Neuronal stem cell (in vitro differentiated cells): ENCODE data around the gene FHIT.

ENCODE experiments used
- DNase-seq: peaks from one replicate; pipeline ENCODE4 v3.0.0-alpha.2; 2013; ENCODE audit warnings: low spot score
- H2AFZ ChIP-seq: one replicate; pipeline ENCODE4 v1.6.1; 2013; ENCODE audit warnings: mild to moderate bottlenecking, low read length, inconsistent platforms
- H2AK5ac ChIP-seq: 2 replicates; pipeline ENCODE4 v1.6.1; 2013; ENCODE audit warnings: low read depth, mild to moderate bottlenecking, inconsistent platforms, low read length, moderate library complexity, mixed read lengths
- H2BK120ac ChIP-seq: 2 replicates; pipeline ENCODE4 v1.6.1; 2013; ENCODE audit warnings: low read depth, mild to moderate bottlenecking, inconsistent platforms, low read length, moderate library complexity, mixed read lengths
- H2BK12ac ChIP-seq: one replicate; pipeline ENCODE4 v1.6.1; 2013; ENCODE audit warnings: low read length, inconsistent platforms
- H2BK15ac ChIP-seq: 2 replicates; pipeline ENCODE4 v1.6.1; 2013; ENCODE audit warnings: mild to moderate bottlenecking, low read length, inconsistent platforms, mixed read lengths
- H2BK5ac ChIP-seq: one replicate; pipeline ENCODE4 v1.6.1; 2013; ENCODE audit warnings: inconsistent platforms, mild to moderate bottlenecking, low read length, moderate library complexity
- H3K14ac ChIP-seq: one replicate; pipeline ENCODE4 v1.6.1; 2013; ENCODE audit warnings: low read length, inconsistent platforms
- H3K18ac ChIP-seq: 2 replicates; pipeline ENCODE4 v1.6.1; 2013; ENCODE audit warnings: low read length, inconsistent platforms
- H3K23ac ChIP-seq: 2 replicates; pipeline ENCODE4 v1.6.1; 2013; ENCODE audit warnings: low read depth, mild to moderate bottlenecking, mixed read lengths, low read length, inconsistent platforms; ENCODE audit not compliant: poor library complexity
- H3K27ac ChIP-seq: replicated peaks from 3 replicates; pipeline ENCODE4 v1.5.1; 2013; ENCODE audit warnings: low read length, inconsistent platforms
- H3K27me3 ChIP-seq, 3 experiments: 2 replicates each; pipeline ENCODE4 v1.6.1; 2013; ENCODE audit warnings: low read length in 3 of 3, mild to moderate bottlenecking in 2 of 3, inconsistent platforms in 1 of 3, low read depth in 1 of 3, mixed read lengths in 1 of 3, moderate library complexity in 1 of 3; ENCODE audit not compliant: control insufficient read depth in 3 of 3, insufficient read depth in 3 of 3
- H3K36me3 ChIP-seq, 2 donors: replicated peaks in 1 of 2; 2 replicates each; pipeline ENCODE4 v1.6.1; 2013; ENCODE audit warnings: low read length in 2 of 2; ENCODE audit not compliant: control insufficient read depth in 2 of 2, insufficient read depth in 2 of 2
- H3K4ac ChIP-seq: 2 replicates; pipeline ENCODE4 v1.6.1; 2013; ENCODE audit warnings: inconsistent platforms, mild to moderate bottlenecking, low read length, moderate library complexity
- H3K4me1 ChIP-seq, 2 donors: 1 replicate in 1 of 2; 2 replicates in 1 of 2; pipeline ENCODE4 v1.6.1; 2013; ENCODE audit warnings: low read length in 2 of 2, low read depth in 1 of 2; ENCODE audit not compliant: control insufficient read depth in 2 of 2, insufficient read depth in 1 of 2
- H3K4me2 ChIP-seq: one replicate; pipeline ENCODE4 v1.6.1; 2013; ENCODE audit warnings: mild to moderate bottlenecking, low read length, inconsistent platforms; ENCODE audit not compliant: insufficient read depth, poor library complexity, severe bottlenecking
- H3K4me3 ChIP-seq, 2 donors: 2 replicates each; pipeline ENCODE4 v1.5.1; 2013; ENCODE audit warnings: low read length in 2 of 2, mild to moderate bottlenecking in 2 of 2, inconsistent platforms in 1 of 2, moderate library complexity in 1 of 2
- H3K79me1 ChIP-seq: one replicate; pipeline ENCODE4 v1.6.1; 2013; ENCODE audit warnings: low read depth, mild to moderate bottlenecking, inconsistent platforms, low read length, moderate library complexity
- H3K9ac ChIP-seq: one replicate; pipeline ENCODE4 v1.6.1; 2013; ENCODE audit warnings: mild to moderate bottlenecking, low read depth, low read length, inconsistent platforms; ENCODE audit not compliant: poor library complexity
- H3K9me3 ChIP-seq, 2 donors: replicated peaks in 1 of 2; 2 replicates each; pipeline versions ENCODE3 to v1.6.1; 2013; ENCODE audit warnings: low read length in 2 of 2, mild to moderate bottlenecking in 2 of 2, inconsistent platforms in 1 of 2, low read depth in 1 of 2, mixed read lengths in 1 of 2, moderate library complexity in 1 of 2; ENCODE audit not compliant: control insufficient read depth in 2 of 2, insufficient read depth in 1 of 2
- H4K8ac ChIP-seq: one replicate; pipeline ENCODE4 v1.6.1; 2013; ENCODE audit warnings: low read depth, mild to moderate bottlenecking, inconsistent platforms, low read length, moderate library complexity
- H4K91ac ChIP-seq: one replicate; pipeline ENCODE4 v1.6.1; 2013; ENCODE audit warnings: low read length, low read depth, mild to moderate bottlenecking, inconsistent platforms; ENCODE audit not compliant: poor library complexity
- WGBS, 2 donors: extraction: QIAGEN DNeasy Blood & Tissue Kit; methylation state at CpG; one replicate each; pipeline ENCODE4 v1.1.7; 2013; ENCODE audit warnings: missing lambda C conversion rate in 2 of 2, mixed read lengths in 1 of 2; ENCODE audit not compliant: insufficient read length in 2 of 2, insufficient replicate concordance in 1 of 2; ENCODE audit errors: extremely low coverage in 2 of 2; 5-methylcytosine and 5-hydroxymethylcytosine counted together

The FHIT gene

DNA sequence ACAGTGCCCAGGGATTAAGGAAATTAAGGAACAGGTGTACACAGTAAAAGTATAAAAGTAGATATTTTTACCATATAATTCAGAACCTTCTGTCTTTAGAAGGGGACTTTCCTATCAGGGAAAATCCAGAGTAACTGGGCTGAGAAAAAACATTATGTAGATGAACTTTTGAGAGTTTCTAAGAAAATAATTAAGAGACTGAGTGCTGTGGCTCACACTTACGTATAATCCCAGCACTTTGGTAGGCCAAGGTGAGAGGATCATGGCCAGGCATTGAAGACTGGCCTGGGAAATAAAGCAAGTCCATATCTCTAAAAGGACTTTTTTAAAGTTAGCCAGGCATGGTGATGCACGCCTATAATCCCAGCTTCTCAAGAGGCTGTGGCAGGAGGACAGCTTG is 1021.8 kb downstream of the FHIT start:
- H3K4me2 ChIP-seq = no peak overlapping the region
- no peak overlapping the region for H4K91ac ChIP-seq
- H3K9ac ChIP-seq = no peak overlapping the region
- no peak overlapping the region for H2BK120ac ChIP-seq
- no peaks in the 10 kb centered on the region for H3K9me3 ChIP-seq
- no CpG with 5 or more reads among the region's 2 CpGs for whole genome bisulfite sequencing, 2 donors
- no peak overlapping the region for H2BK12ac ChIP-seq
- no peak overlapping the region for H3K18ac ChIP-seq
- H2AK5ac ChIP-seq = no peak overlapping the region
- DNase-seq = no peak
- no peak overlapping the region for H3K14ac ChIP-seq
- H3K27me3 ChIP-seq = no peaks in the 10 kb centered on the region
- H3K23ac ChIP-seq = no peak overlapping the region
- H4K8ac ChIP-seq = no peak overlapping the region
- no peak overlapping the region for H3K27ac ChIP-seq
- no peak overlapping the region for H2BK15ac ChIP-seq
- no peaks in the 10 kb centered on the region for H3K79me1 ChIP-seq
- no peak overlapping the region for H2BK5ac ChIP-seq
- H3K36me3 ChIP-seq = no peaks in the 10 kb centered on the region
- H3K4ac ChIP-seq = no peak overlapping the region
- no peak overlapping the region for H3K4me3 ChIP-seq
- no peaks in the 10 kb centered on the region for H3K4me1 ChIP-seq
- no peak overlapping the region for H2AFZ ChIP-seq

DNA sequence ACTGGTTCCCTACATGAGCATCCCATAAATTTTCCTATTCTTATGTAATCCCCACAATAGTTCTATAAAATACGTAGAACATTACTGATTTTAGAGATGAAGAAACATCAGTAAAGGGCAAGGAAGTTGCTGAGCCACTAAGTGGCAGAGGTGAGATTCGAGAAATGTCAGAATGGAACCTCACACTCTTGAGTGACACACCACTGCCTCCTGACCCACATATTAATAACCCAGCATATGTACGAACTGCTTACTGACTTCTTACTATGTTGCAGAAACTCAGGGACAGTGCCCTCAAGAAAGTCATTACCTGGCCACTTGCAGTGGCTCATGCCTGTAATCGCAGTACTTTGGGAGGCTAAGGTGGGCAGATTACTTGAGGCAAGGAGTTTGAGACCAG is 1022.4 kb downstream of the FHIT start:
- Histone ChIP-seq H3K4ac (no peak overlapping the region), H2AK5ac (no peak overlapping the region), H3K4me3 (no peak overlapping the region), H2BK12ac (no peak overlapping the region), H3K27me3 (no peaks in the 10 kb centered on the region), H2BK5ac (no peak overlapping the region), H3K4me1 (no peaks in the 10 kb centered on the region), H3K79me1 (no peaks in the 10 kb centered on the region), H2AFZ (no peak overlapping the region), H3K23ac (no peak overlapping the region), H2BK15ac (no peak overlapping the region), H3K9ac (no peak overlapping the region), H3K4me2 (no peak overlapping the region), H3K18ac (no peak overlapping the region), H3K14ac (no peak overlapping the region), H3K27ac (no peak overlapping the region), H3K36me3 (no peaks in the 10 kb centered on the region), H4K8ac (no peak overlapping the region), H2BK120ac (no peak overlapping the region), H3K9me3 (no peaks in the 10 kb centered on the region), H4K91ac (no peak overlapping the region)
- no peak for DNase-seq
- WGBS, 2 donors = no CpG with 5 or more reads among the region's 4 CpGs

DNA sequence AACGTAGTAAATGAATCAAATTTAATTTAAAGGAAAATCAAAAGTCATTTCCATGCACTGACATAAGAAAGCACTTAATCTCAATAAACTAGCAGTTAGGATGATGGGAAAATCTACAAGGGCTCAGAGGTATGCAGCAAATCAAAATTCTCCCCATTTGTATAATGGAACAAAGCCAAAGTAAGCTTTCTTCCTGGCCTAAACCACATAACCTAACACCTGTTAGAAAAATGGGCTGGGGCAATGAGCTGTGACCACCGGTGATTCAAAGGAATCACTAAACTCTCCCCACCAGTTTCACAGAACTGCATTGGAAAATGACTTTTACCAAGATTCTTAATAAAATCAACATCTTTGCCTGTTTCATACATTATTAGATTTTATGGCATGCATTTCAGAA is 1024.3 kb downstream of the FHIT start:
- H3K27me3 ChIP-seq = no peaks in the 10 kb centered on the region
- no peak overlapping the region for H2BK5ac ChIP-seq
- H3K9ac ChIP-seq = no peak overlapping the region
- no peak overlapping the region for H3K4me2 ChIP-seq
- no peak overlapping the region for H2AK5ac ChIP-seq
- H3K14ac ChIP-seq = no peak overlapping the region
- no peak overlapping the region for H2BK120ac ChIP-seq
- no CpG with 5 or more reads among the region's 2 CpGs for WGBS, 2 donors
- H2AFZ ChIP-seq = no peak overlapping the region
- no peak for DNase-seq
- H4K91ac ChIP-seq = no peak overlapping the region
- H3K23ac ChIP-seq = no peak overlapping the region
- H3K4me1 ChIP-seq = no peaks in the 10 kb centered on the region
- no peak overlapping the region for H4K8ac ChIP-seq
- no peak overlapping the region for H3K18ac ChIP-seq
- H3K9me3 ChIP-seq = no peaks in the 10 kb centered on the region
- H3K4ac ChIP-seq = no peak overlapping the region
- no peak overlapping the region for H2BK12ac ChIP-seq
- H3K4me3 ChIP-seq = no peak overlapping the region
- no peaks in the 10 kb centered on the region for H3K36me3 ChIP-seq
- H3K27ac ChIP-seq = no peak overlapping the region
- H2BK15ac ChIP-seq = no peak overlapping the region
- H3K79me1 ChIP-seq = no peaks in the 10 kb centered on the region

DNA sequence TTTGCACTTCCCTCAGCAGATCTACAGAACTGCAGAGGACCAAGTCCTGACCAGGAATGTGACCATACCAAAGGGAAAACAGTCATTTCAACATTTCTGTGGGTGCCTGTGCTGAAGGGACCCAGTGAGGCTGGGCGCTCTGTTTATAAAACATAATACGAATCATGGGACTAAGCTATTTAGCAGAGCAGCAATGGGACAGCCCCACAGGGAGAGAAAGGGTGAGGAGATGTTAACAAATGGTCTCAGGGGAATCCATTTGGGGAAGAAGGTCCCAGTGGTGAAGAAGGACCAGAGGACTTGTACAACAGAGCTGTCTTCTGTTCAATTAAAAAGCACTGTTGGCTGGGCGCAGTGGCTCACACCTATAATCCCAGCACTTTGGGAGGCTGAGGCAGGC is 1025.4 kb downstream of the FHIT start:
- Histone ChIP-seq H3K36me3 (no peaks in the 10 kb centered on the region), H3K9me3 (no peaks in the 10 kb centered on the region), H3K18ac (no peak overlapping the region), H3K14ac (no peak overlapping the region), H4K91ac (no peak overlapping the region), H3K27ac (no peak overlapping the region), H2AK5ac (no peak overlapping the region), H4K8ac (no peak overlapping the region), H3K9ac (no peak overlapping the region), H3K4ac (no peak overlapping the region), H3K23ac (no peak overlapping the region), H2BK15ac (no peak overlapping the region), H3K27me3 (no peaks in the 10 kb centered on the region), H3K4me3 (no peak overlapping the region), H3K4me2 (no peak overlapping the region), H3K4me1 (no peaks in the 10 kb centered on the region), H2BK5ac (no peak overlapping the region), H2AFZ (no peak overlapping the region), H2BK12ac (no peak overlapping the region), H3K79me1 (no peaks in the 10 kb centered on the region), H2BK120ac (no peak overlapping the region)
- no CpG with 5 or more reads among the region's 3 CpGs for WGBS, 2 donors
- DNase-seq = no peak
